ENCODE measurements around the gene IQGAP2. TPM values are rescaled to one million over a fixed set of nuclear protein-coding genes. Genes with fewer than 3 reads are reported as not detected.

The IQGAP2 gene
- total RNA-seq, 6 experiments from 2014 or later = 96.4 to 152 (median 123) TPM

DNA sequence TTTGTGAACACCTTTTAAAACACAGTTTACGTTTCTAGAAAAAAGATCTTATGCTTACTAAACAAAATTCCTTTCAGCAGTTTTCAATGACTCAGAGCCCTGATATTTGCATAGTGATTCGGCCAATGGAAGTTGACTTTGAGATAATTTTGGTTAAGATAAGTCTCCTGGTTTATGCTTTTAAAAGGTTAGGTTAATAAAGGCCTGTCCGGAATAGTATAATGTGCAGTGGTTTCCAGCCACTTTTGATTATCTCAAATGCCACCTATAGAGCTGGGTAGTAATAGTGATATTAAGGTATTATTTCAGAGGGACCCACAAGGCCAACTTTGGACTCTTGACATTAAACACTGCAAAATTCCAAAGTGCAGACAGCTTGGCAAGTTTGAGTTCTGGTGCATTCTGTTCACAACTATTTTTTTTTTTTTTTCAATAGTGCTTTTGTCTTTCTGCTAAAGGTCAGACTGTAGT, 134.0 kb downstream of the IQGAP2 start:
- Histone ChIP-seq H3K27ac (peak overlapping the region in 2 of 3 donors; percentile 65 to 76), H3K9me3 (no peaks in the 10 kb centered on the region), H3K36me3 (no peaks in the 10 kb centered on the region), H3K4me3 (peak overlapping the region in 1 of 3 donors; percentile 12), H3K27me3 (no peaks in the 10 kb centered on the region), H3K4me1 (peaks cover 0 to 20% (median 11%) of the 10 kb centered on the region in 4 donors)
- WGBS (ENCODE audit: insufficient coverage, low coverage, low lambda C conversion rate, missing lambda C conversion rate) = 10% methylated on average over 3 of the region's 3 CpGs
- ATAC-seq = peak; percentile 72 to 83 (median 80)
- TF ChIP-seq, protein P1, sequence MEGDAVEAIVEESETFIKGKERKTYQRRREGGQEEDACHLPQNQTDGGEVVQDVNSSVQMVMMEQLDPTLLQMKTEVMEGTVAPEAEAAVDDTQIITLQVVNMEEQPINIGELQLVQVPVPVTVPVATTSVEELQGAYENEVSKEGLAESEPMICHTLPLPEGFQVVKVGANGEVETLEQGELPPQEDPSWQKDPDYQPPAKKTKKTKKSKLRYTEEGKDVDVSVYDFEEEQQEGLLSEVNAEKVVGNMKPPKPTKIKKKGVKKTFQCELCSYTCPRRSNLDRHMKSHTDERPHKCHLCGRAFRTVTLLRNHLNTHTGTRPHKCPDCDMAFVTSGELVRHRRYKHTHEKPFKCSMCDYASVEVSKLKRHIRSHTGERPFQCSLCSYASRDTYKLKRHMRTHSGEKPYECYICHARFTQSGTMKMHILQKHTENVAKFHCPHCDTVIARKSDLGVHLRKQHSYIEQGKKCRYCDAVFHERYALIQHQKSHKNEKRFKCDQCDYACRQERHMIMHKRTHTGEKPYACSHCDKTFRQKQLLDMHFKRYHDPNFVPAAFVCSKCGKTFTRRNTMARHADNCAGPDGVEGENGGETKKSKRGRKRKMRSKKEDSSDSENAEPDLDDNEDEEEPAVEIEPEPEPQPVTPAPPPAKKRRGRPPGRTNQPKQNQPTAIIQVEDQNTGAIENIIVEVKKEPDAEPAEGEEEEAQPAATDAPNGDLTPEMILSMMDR (IDR thresholded peaks at IDR 0.05) = no peak
- no peak for TF ChIP-seq POLR2A (IDR thresholded peaks at IDR 0.05)
- peak in 1 of 3 donors; percentile 62 for DNase-seq
- intact Hi-C loops (cut with DNase I) = no loop called here

DNA sequence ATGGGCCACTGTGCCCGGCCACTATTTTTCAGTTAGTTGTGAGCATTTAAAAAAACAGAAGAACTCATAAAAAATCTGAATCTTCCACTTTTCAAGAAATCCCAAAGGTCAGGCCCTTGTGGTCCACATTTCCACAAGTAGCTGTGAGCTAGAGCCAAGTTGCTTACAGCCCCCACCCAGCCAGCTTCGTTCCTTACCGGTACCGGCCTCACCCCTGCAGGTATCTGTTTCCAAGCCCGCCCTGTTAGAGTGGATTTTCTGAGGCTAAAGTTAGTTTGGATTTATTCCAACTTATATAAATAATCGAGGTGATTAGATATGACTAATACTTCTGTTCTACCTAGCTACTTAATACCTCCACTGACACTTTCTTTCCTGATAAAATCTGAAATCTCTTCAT, 139.2 kb downstream of the IQGAP2 start:
- ATAC-seq (no peak), DNase-seq (no peak)
- no peaks in the 10 kb centered on the region for H3K27me3 ChIP-seq
- no peak overlapping the region for H3K4me3 ChIP-seq
- H3K36me3 ChIP-seq = no peaks in the 10 kb centered on the region
- peak overlapping the region in 1 of 3 donors; percentile 20 for H3K27ac ChIP-seq
- intact Hi-C loops (cut with DNase I) = loop anchor here (10.0 kb wide), 1 partner anchor 137 kb away; the partner anchor contains the start of gene IQGAP2 (in 2 of the 2)
- WGBS (ENCODE audit: insufficient coverage, low coverage, low lambda C conversion rate, missing lambda C conversion rate) = 73% methylated on average over 6 of the region's 6 CpGs
- no peak for TF ChIP-seq POLR2A (IDR thresholded peaks at IDR 0.05)
- TF ChIP-seq, protein P1 (IDR thresholded peaks at IDR 0.05) = no peak
- H3K9me3 ChIP-seq = no peaks in the 10 kb centered on the region
- H3K4me1 ChIP-seq = peaks cover 3 to 65% (median 28%) of the 10 kb centered on the region in 4 donors

DNA sequence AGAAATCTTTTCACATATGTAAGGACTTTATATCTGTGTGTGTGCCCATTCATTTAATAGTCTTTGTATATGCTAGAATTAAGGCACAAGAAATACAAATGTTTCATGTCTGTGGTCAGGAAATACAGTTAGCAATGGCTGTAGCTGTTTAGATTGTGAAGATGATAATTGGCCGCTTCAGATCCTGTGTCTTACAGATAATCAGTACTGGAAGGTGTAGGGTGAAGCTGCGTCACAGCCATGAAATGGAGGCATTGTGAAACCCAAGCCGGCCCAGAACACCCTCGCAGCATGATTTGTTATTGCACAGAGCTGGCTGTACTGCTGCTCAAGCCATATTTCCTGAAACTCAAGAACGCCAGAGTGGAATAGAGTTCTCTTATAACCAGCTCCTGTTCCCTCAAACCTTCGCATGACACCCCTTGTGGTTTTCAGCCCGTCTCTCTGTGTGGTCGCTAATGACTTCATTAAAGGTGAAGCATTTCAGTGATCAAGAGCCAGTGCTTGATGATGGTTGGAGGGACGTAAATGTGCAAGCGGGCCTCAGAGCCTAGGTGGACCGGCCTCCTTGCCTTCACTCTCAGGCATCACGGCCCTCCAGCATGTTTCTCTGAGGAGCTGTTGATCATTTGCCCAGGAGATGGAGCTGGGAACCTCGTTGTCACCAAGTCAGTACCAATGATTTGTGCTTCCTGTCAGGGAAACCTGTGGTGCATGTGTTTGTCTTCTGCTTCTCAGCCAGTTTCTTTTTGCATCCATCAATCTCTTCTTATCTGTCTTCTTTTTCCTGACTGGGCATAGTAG, 140.0 kb downstream of the IQGAP2 start:
- Histone ChIP-seq H3K4me3 (no peak overlapping the region), H3K4me1 (peaks cover 3 to 67% (median 28%) of the 10 kb centered on the region in 4 donors), H3K36me3 (no peaks in the 10 kb centered on the region), H3K9me3 (no peaks in the 10 kb centered on the region), H3K27me3 (no peaks in the 10 kb centered on the region), H3K27ac (peak overlapping the region in 2 of 3 donors; percentile 20 to 24)
- DNase-seq (no peak), ATAC-seq (peak; percentile 15 to 38 (median 34))
- TF ChIP-seq POLR2A (IDR thresholded peaks at IDR 0.05) = peak; percentile 32
- TF ChIP-seq, protein P1 (IDR thresholded peaks at IDR 0.05) = no peak
- intact Hi-C loops (cut with DNase I) = loop anchor here (10.0 kb wide), 1 partner anchor 138 kb away; the partner anchor contains the start of gene IQGAP2 (in 2 of the 2)
- WGBS (ENCODE audit: insufficient coverage, low coverage, low lambda C conversion rate, missing lambda C conversion rate) = 43% methylated on average over 11 of the region's 13 CpGs

DNA sequence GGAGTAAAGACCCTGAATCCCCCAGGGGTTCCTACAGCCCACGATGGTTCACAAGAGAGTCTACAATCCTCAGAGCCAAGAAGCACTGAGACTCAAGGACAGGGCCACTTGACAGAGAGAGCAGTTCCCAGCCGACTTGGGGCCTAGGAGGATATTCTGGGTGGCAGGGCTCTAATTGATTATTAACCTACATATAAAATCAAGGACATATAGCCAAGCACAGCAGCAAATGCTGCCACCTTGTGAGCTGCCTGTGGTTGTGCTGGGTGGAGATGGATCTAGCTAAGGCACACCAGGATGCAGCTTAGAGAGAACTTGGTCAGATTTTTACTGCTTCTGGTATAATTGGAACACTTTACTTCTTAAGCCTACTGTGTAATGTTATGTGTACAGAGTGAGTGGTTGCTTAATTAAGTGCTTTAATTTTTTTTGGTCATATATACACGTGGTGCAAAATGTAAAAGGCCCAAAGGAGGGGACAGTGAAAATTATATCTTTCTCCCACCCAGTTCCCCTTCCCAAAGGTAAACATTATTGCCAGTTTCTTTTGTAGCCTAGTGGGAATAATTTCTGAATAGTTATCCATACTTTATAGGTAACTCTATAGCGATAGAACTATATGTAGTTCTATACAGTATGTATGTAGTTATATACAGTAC, 141.3 kb downstream of the IQGAP2 start:
- WGBS (ENCODE audit: insufficient coverage, low coverage, low lambda C conversion rate, missing lambda C conversion rate) = 32% methylated on average over 4 of the region's 4 CpGs
- Histone ChIP-seq H3K27me3 (no peaks in the 10 kb centered on the region), H3K36me3 (no peaks in the 10 kb centered on the region), H3K4me3 (no peak overlapping the region), H3K4me1 (peaks cover 3 to 70% (median 33%) of the 10 kb centered on the region in 4 donors), H3K9me3 (no peaks in the 10 kb centered on the region), H3K27ac (peak overlapping the region in 2 of 3 donors; percentile 24 to 48)
- DNase-seq = peak; percentile 51 to 69 (median 61)
- ATAC-seq = peak; percentile 81 to 87 (median 82)
- TF ChIP-seq, protein P1 (IDR thresholded peaks at IDR 0.05) = peak; percentile 71 to 80 (median 76)
- no peak for TF ChIP-seq POLR2A (IDR thresholded peaks at IDR 0.05)
- intact Hi-C loops (cut with DNase I) = loop anchor here (10.0 kb wide), 1 partner anchor 140 kb away; the partner anchor contains the start of gene IQGAP2 (in 2 of the 2)

Measured in right lobe of liver (tissue), 6 donors.